CD4-positive, alpha-beta T cell treated with Interleukin-1 beta for 1 hour (primary cell): ENCODE results near the gene ADRA2C.

Experiments
- DNase-seq, 2 donors: peaks; one replicate each; pipeline ENCODE4 v3.0.0-alpha.2; 2020 to 2022

The ADRA2C gene

GRCh38 chr4:3766036-3766784, at the start of gene ADRA2C:
ADRA2C (plus strand) TSS chr4:3766385; CDS start chr4:3766607, 222 bp downstream.
- no peak for DNase-seq

DNA sequence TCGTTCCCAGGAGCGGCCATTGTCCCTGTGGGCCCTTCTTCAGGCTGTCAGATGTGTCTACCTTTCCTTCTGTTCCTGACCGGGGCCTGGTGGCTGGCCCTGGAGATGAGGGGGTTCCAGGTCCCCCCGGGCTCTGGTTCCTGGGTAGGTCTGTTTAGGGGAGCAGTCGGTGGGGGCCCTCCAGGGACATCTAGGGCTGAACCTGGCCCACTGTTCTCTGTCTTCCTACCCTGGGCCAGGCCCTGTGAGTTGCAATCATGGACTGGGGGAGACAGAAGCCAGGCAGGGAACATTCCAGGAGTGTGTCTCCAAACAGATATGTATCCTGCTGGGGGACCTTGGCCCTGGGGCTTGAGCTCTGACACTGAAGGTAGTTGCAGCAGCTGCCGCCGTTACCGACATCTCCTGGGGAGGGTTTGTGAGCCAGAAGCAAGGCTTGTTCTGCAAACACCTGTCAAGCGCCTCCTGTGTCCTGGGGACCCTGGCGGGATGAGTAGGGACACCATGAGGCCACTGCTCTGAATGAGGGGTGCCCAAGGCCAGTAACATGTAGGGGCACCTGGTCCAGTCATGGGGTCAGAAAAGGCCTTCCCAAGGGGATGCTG, 49.5 kb upstream of the ADRA2C start:
- no peak for DNase-seq

- DNase-seq = no peak
Observed at GRCh38 chr4:3717241-3717640, 48.9 kb upstream of the ADRA2C start.

GRCh38 chr4:3718462-3718861, 47.7 kb upstream of the ADRA2C start:
- DNase-seq = no peak

DNA sequence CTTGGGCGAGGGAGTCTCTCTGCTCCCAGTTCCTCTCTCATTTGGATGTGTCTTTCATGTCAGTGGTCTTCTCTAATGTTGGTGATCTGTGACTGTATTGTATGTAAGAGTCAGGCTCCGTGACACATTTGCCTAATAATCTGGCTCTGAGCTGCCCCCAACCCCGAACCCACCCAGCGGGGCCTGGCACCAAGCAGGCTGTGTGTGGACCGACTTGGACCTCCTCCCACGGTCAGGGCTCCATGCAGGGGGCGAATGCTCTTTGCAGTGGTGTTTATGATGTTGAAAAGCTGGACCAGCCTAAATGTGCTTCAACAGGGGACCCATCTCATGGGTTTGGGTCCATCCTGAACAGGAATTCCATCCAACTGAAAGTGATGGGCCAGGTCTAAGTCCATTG, 47.0 kb upstream of the ADRA2C start:
- no peak for DNase-seq

DNA sequence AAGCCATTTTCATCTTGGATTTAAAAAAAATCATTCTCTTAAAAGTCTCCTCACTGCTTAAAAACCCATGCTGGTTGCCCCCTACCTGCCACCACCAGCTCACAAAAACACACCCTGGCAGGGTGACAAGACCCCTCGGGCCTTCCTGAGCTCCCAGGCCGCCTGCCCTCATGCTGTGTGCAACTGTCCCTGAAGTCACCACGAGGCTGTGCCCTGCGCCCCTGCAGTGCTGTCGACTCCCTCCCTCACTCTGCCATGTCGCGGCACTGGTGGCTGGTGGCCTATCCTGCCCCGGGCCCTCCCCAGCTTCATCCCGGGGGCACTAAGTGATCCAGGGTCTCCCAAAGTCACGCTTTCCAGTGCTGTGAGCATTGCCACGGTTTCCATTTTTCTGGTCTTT, 46.3 kb upstream of the ADRA2C start:
- DNase-seq = no peak

- no peak for DNase-seq
Observed at GRCh38 chr4:3720466-3720865, 45.7 kb upstream of the ADRA2C start.

GRCh38 chr4:3721186-3721585, 45.0 kb upstream of the ADRA2C start:
- DNase-seq = no peak

- no peak for DNase-seq
Observed at GRCh38 chr4:3721627-3722026, 44.6 kb upstream of the ADRA2C start.

DNA sequence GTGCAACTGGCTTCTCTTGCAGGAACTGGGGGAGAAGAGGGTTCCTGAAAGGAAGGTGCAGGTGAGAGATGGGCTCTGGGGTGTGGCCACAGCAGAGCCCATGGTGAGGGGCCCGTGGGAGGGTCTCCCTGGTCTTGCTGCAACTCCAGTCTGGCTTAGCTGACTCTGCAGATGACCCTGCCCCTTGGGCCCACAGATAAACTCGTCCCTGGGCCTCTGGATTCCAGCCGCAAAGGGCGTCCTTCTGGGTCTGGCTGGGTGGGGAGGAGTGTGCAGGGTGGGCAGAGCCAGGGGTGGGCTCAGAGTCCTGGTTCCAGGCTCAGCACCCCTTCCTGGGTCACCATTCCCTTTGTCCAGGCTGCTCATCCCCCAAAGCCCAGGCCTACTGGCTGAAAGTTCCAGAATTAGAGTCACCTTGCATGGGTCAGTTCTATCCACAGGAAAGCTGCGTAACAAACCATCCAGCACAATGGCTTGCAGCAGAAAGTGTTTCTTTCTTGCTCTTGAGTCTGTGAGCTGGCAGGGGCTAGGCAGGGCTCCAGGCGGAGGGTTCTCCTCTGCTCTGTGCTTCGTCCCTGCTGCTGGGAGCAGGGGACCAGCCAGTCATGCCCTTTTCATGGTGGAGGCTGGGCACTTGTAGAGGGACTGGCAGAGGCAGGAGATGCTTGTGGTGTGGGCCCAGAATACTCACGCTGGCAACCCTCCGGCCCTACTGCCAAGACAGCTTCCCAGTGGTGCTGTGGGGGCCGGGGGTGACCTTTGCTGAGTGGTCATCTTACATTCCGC, 43.5 kb upstream of the ADRA2C start:
- DNase-seq = no peak

GRCh38 chr4:3723232-3723642, 42.9 kb upstream of the ADRA2C start:
- no peak for DNase-seq

DNA sequence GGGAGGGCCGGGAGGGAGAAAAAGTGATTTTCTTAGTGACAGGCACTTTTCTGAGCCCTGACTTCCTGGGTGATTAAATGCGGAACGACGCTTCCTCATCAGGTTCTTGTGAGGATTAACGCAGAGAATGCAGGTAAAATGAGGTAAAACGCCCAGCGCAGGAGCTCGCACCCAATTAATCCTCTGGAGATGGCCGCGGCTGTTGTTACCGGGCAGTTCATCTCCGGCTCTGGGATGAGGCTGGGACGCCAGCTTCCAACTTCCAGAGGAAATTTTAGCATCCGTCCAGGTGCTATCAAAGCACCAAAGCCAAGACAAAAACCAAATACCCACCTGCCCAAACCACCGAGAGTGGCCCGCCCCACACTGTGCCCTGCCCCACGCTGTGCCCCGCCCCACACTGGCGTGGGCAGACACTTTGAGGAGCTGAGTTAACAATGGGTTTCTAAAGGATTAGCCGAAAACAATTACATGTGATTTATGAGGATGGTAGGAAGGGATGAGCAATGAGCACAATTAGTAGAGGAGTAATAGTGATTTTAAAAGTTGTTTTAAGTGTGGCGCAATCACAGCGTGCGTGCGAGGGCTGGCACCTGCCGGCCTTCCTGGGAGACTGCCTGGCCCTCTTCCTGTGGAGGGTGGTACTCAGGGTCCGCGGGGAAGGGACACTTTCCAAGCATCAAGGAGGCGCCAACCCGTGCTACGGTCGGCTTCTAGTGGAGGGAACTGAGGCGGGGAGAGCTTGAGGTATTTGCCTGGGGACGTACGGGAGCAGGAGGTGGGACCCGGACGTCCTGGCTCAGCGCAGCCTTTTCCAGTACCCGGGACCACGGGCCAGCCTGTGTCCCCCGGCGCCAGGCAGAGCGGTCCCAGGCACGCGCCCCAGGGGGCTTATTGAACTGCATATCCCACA, 41.6 kb upstream of the ADRA2C start:
- DNase-seq = no peak

GRCh38 chr4:3725936-3726870, 40.0 kb upstream of the ADRA2C start:
- DNase-seq = no peak

- DNase-seq = no peak
Observed at GRCh38 chr4:3727847-3728469, 38.2 kb upstream of the ADRA2C start.

GRCh38 chr4:3729188-3729881, 36.9 kb upstream of the ADRA2C start:
- DNase-seq = no peak

GRCh38 chr4:3729882-3730226, 36.3 kb upstream of the ADRA2C start:
- DNase-seq = no peak

GRCh38 chr4:3730422-3731190, 35.6 kb upstream of the ADRA2C start:
- DNase-seq = no peak

DNA sequence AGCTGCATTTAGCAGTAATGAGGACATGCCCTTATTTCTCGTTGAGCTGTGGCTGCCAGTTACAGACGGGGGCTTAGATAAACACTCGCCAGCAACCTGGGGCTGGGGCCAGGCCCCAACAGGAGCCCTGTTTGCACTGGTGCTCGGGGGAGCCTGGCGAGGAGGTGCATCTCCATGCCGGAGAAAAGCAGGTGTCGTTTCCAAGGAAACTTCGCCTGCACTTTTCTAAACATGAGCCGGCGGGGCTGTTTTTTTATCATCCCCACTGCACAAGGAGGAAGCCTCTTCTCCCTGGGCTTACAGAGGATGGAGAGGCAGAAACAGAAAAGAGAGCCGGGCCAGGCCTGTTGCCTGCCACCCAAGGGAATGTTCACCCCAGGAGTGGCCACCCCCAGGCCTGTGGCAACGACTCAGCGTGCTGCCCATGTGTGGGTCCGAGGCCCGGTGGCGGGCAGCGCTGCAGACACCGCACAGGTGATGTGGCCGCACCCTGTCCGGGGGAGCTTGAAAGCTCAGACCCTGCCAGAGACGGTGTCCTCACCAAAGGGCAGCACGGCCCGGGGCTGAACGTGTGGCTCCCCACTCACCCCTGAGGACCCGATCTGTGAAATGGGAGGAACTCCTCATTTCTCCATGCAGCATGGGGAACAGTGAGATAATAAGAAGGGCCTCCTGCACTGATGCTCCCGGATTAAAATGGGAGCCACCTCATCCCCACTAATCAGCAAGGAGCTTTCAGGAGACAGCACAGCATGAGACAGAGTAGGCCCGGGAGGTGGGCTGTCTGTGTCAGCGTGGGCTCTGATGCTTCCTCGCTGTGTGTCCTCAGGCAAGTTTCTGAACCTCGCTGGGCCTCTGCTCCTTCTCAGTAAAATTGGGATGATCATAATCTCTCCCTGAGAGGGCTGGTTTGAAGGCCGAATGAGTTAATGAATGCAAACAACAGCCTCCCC, 33.8 kb upstream of the ADRA2C start:
- no peak for DNase-seq

- DNase-seq = no peak
Observed at GRCh38 chr4:3733195-3733594, 33.0 kb upstream of the ADRA2C start.
